Spleen (tissue), 11 donors: Measurements from ENCODE around the gene FBXO22. TPM values are rescaled to one million over a fixed set of nuclear protein-coding genes. Genes with fewer than 3 reads are reported as not detected.

Experiments
- polyA plus RNA-seq, 3 donors: library from polyadenylated mRNA; stranded (reverse); fragments of 200-250 nt; gene quantifications; one replicate each; pipeline ENCODE4 v1.2.1, GENCODE V29; 2013
- small RNA-seq, 4 donors: library from RNA; depleted of rRNA; stranded (forward); fragments of <200 nt; gene quantifications; one replicate each; pipeline ENCODE3, GENCODE V24; 2016
- total RNA-seq, 7 donors: library from RNA; depleted of rRNA in 3 of 7; stranded (reverse); fragments of >200 nt in 3 of 7; fragmentation: NEBNext Ultra II Directional in 4 of 7; extraction: Animal tissue kit (Norgen Biotek cat#: 25700) in 4 of 7; gene quantifications; one replicate each; pipeline versions ENCODE4 v1.1.0 to v1.2.1, GENCODE V29; 2016 to 2021
- donor health status: healthy with polysubstance abuse.
- donor health status: DM: no; HTN: no; CAD: no; lungs with moderate emphysema.
- donor health status: DM: no; HTN: no; CAD: no.
- donor health status: Bipolar disorder and iron deficiency.
- donor health status: healthy.
- donor health status: DM: no; HTN: no; CAD: no.
- donor health status: DM: yes; HTN: yes; CAD: no.

The FBXO22 gene
- total and polyA plus RNA-seq, 10 donors, result 4.9 to 24.9 (median 20.7) TPM

Small RNA genes within 50 kb of the gene (small RNA-seq; reads per million reads assigned to genes)
- gene RN7SL510P, result 0 reads per million in 4 donors

Other genes starting within 250 kb of the FBXO22 start
- gene CSPG4, start 191.0 kb upstream of the FBXO22 start, total RNA-seq, result 10 to 100 TPM in 4 of 7 donors, 1 to 10 TPM in 3; 4.1 to 28.6 (median 10.2) TPM
- 1 to 10 TPM in 2 of 3 donors, under 1 TPM in 1; 0.89 to 4.9 (median 1.3) TPM for gene CSPG4, start 191.0 kb upstream of the FBXO22 start, polyA plus RNA-seq
- 10 to 100 TPM; 22.9 to 38.0 (median 31.2) TPM for gene UBE2Q2, start 60.4 kb upstream of the FBXO22 start, total RNA-seq
- gene UBE2Q2, start 60.4 kb upstream of the FBXO22 start, polyA plus RNA-seq, result 10 to 100 TPM; 25.5 to 31.8 (median 26.4) TPM
- gene NRG4, start 108.5 kb downstream of the FBXO22 start, total RNA-seq, result under 1 TPM in 2 of 7 donors, not detected in 5; 0.50 to 0.76 TPM
- gene NRG4, start 108.5 kb downstream of the FBXO22 start, polyA plus RNA-seq, result under 1 TPM; 0.09 to 0.42 (median 0.12) TPM
- 1 to 10 TPM in 6 of 7 donors, under 1 TPM in 1; 0.68 to 1.8 (median 1.5) TPM for gene TMEM266, start 156.1 kb downstream of the FBXO22 start, total RNA-seq
- gene TMEM266, start 156.1 kb downstream of the FBXO22 start, polyA plus RNA-seq, result 1 to 10 TPM in 1 of 3 donors, under 1 TPM in 2; 0.61 to 1.3 (median 0.89) TPM